A673 (cell line): Measurements from ENCODE around the gene DENND1A. TPM values are rescaled to one million over a fixed set of nuclear protein-coding genes. Genes with fewer than 3 reads are reported as not detected.

Source experiments
- BruUV-seq: library from RNA; stranded (reverse); fragments of 400-500 nt; replicated peaks from 2 replicates; lab custom pipeline; 2021; lab: Mats Ljungman, UMichigan
- CTCF ChIA-PET: fragments of 300-600 bp; sonication (Branson Sonifier 250); formaldehyde crosslinking; loops from one replicate; lab custom pipeline; 2022; ENCODE audit warnings: antibody characterized with exemption; lab: Charles Lee
- POLR2A ChIA-PET: fragments of 300-600 bp; sonication (Branson Sonifier 250); formaldehyde crosslinking; loops from one replicate; lab custom pipeline; 2022; ENCODE audit warnings: antibody characterized with exemption; ENCODE audit not compliant: low non-redundant PET; lab: Charles Lee
- DNase-seq: peaks from one replicate; pipeline ENCODE4 v3.0.0-alpha.2; 2015; ENCODE audit warnings: low spot score
- H3K27ac ChIP-seq: fragments of 200-600 bp; sonication (generic); 2 replicates; pipeline ENCODE4 v1.5.1; 2016; ENCODE audit warnings: mixed run types, low read depth, mild to moderate bottlenecking, mixed read lengths, antibody characterized with exemption, low read length; ENCODE audit not compliant: poor library complexity, severe bottlenecking
- H3K27me3 ChIP-seq: fragments of 200-600 bp; sonication (generic); replicated peaks from 2 replicates; pipeline ENCODE4 v1.6.1; 2017; ENCODE audit warnings: mixed run types, low read depth, mild to moderate bottlenecking, mixed read lengths, antibody characterized with exemption, low read length; ENCODE audit not compliant: insufficient read depth, poor library complexity
- H3K36me3 ChIP-seq: fragments of 200-600 bp; sonication (generic); 2 replicates; pipeline ENCODE4 v1.6.1; 2016; ENCODE audit warnings: mixed run types, mild to moderate bottlenecking, mixed read lengths, antibody characterized with exemption, low read length; ENCODE audit not compliant: insufficient read depth, poor library complexity, severe bottlenecking
- H3K4me1 ChIP-seq: fragments of 200-600 bp; sonication (generic); 2 replicates; pipeline ENCODE4 v1.6.1; 2017; ENCODE audit warnings: mixed run types, mild to moderate bottlenecking, mixed read lengths, antibody characterized with exemption, low read length; ENCODE audit not compliant: insufficient read depth, poor library complexity, severe bottlenecking
- H3K4me3 ChIP-seq: fragments of 200-600 bp; sonication (generic); 2 replicates; pipeline ENCODE4 v1.5.1; 2016; ENCODE audit warnings: low read depth, mixed run types, mild to moderate bottlenecking, mixed read lengths, low read length; ENCODE audit not compliant: poor library complexity, severe bottlenecking
- H3K9me3 ChIP-seq: fragments of 200-600 bp; sonication (generic); 2 replicates; pipeline ENCODE4 v1.6.1; 2016; ENCODE audit warnings: mixed run types, low read depth, mild to moderate bottlenecking, mixed read lengths, antibody characterized with exemption, low read length; ENCODE audit not compliant: poor library complexity, severe bottlenecking
- CTCF ChIP-seq: fragments of 300-800, 200-600 bp; sonication (generic); conservative IDR thresholded peaks from 2 replicates; pipeline ENCODE4 v1.5.1; 2017; ENCODE audit warnings: low read depth, mild to moderate bottlenecking, antibody characterized with exemption, low read length, moderate library complexity, mixed read lengths
- EZH2 ChIP-seq: fragments of 200-600 bp; sonication (generic); IDR thresholded peaks from 2 replicates; pipeline ENCODE4 v1.6.1; 2017; ENCODE audit warnings: borderline replicate concordance, low read depth, mild to moderate bottlenecking, mixed read lengths, antibody characterized with exemption, low read length; ENCODE audit not compliant: poor library complexity, severe bottlenecking
- intact Hi-C: fragments of 100-400 bp; cut with micrococcal nuclease; formaldehyde crosslinking; loops from one replicate; pipeline ENCODE4 v1.10.0; 2022; ENCODE audit not compliant: unreplicated experiment
- total RNA-seq: library from RNA; stranded (reverse); gene quantifications from 2 replicates; pipeline ENCODE4 v1.2.3, GENCODE V29; 2021

Gene DENND1A
- total RNA-seq, 1 experiment from 2014 or later, result 12.0 TPM

- Histone ChIP-seq H3K4me3 (no peak overlapping the region), H3K9me3 (no peaks in the 10 kb centered on the region), H3K27ac (peak overlapping the region; percentile 48), H3K27me3 (no peaks in the 10 kb centered on the region), H3K36me3 (no peaks in the 10 kb centered on the region), H3K4me1 (peaks cover 61% of the 10 kb centered on the region)
- ChIA-PET CTCF (no interaction called here), POLR2A (interaction anchor here (0.6 kb wide), 1 partner anchor 195 kb away, joined by 3 read pairs; no protein-coding TSS in a partner anchor)
- DNase-seq, result no peak
- no peak for TF ChIP-seq EZH2
- BruUV-seq, result no TSS peak
- intact Hi-C loops, result no loop called here
These were observed 588.1 kb downstream of the DENND1A start for GRCh38 chr9:123341816-123342215.

- ChIA-PET POLR2A (no interaction called here), CTCF (interaction anchor here (1.4 kb wide), 1 partner anchor 10 kb away, joined by 3 read pairs; no protein-coding TSS in a partner anchor)
- no peak for TF ChIP-seq EZH2
- no peak for TF ChIP-seq CTCF
These were observed 590.0 kb downstream of the DENND1A start for GRCh38 chr9:123339666-123340510.

DNA sequence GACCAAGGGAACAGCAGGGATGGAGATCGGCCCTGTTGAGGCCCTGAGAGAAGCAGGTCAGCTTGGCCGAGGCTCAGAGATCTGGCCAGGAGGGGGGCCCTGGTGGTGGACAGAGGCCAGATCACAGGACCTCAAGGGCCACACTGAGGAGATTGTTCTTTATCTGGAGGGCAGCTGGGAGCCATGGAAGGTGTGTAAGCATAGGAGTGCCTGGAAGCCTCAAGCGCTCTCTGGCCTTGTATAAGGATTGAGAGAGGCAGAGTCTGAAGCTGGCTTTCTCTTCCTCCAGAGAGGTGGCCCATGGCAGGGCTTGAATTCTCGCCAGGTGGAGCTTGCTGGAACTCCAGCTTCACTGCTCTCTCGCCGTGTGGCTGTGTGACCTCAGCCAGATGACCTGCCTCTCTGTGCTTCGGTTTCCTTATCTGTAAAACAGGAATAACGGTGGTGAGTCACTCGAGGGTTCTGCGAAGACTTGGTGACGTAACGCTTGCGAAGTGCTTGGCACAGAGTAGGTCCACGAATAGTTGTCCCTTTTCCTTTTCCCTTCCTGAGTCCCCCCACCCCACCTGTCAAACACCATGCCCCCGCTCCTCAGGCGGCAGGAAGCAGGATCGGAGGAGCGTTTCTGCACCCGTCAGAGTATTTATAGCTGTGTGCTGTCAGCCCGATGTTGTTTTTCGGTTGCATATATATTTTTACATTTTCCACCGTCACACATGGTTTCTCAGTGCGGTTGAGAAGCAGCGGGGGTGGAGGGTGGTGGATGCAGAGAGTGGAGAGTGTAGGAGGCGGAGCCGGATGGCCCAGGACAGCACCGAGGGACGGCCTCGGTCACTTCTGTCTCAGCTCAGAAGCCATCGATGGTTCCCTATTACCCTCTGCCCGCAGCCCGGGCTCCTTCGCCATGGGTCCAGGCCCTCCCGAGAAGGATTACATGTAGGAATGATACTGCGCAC is 590.9 kb downstream of the DENND1A start:
- ChIA-PET CTCF (interaction anchor here (1.4 kb wide), 1 partner anchor 11 kb away, joined by 3 read pairs; no protein-coding TSS in a partner anchor), POLR2A (interaction anchor here (0.6 kb wide), 1 partner anchor 249 kb away, joined by 3 read pairs; no protein-coding TSS in a partner anchor)
- H3K36me3 ChIP-seq, result no peaks in the 10 kb centered on the region
- H3K4me3 ChIP-seq, result no peak overlapping the region
- intact Hi-C loops, result no loop called here
- no TSS peak for BruUV-seq
- H3K9me3 ChIP-seq, result no peaks in the 10 kb centered on the region
- H3K27ac ChIP-seq, result peak overlapping the region; percentile 69
- no peaks in the 10 kb centered on the region for H3K27me3 ChIP-seq
- H3K4me1 ChIP-seq, result peaks cover 60% of the 10 kb centered on the region
- DNase-seq, result no peak
- no peak for TF ChIP-seq EZH2
- TF ChIP-seq CTCF, result no peak

More at GRCh38 chr9:123339666-123340510, 590.0 kb downstream of the DENND1A start:
- H3K4me3 ChIP-seq, result no peak overlapping the region
- no peaks in the 10 kb centered on the region for H3K36me3 ChIP-seq
- H3K27me3 ChIP-seq, result no peaks in the 10 kb centered on the region
- peak overlapping the region; percentile 69 for H3K27ac ChIP-seq
- no peaks in the 10 kb centered on the region for H3K9me3 ChIP-seq
- peaks cover 68% of the 10 kb centered on the region for H3K4me1 ChIP-seq
- intact Hi-C loops, result no loop called here
- no TSS peak for BruUV-seq
- peak; percentile 52 for DNase-seq
